HEK293 (cell line): Measurements from ENCODE around the gene STARD13.

ENCODE experiments used
- CTCF ChIA-PET: fragments of 350-600 bp; formaldehyde crosslinking; extraction: SDS; loops from one replicate; lab custom pipeline; 2021; ENCODE audit warnings: antibody characterized with exemption; lab: Yijun Ruan, JAX
- POLR2A ChIA-PET: fragments of 300-600 bp; formaldehyde crosslinking; extraction: SDS; loops from one replicate; lab custom pipeline; 2020; ENCODE audit warnings: antibody characterized with exemption, inconsistent platforms; lab: Yijun Ruan, JAX
- H3K27ac ChIP-seq: fragments of 200-500 bp; sonication (Bioruptor generic); 2 replicates; pipeline ENCODE4 v1.5.1; 2014; ENCODE audit warnings: low read depth, low read length, control low read depth, inconsistent platforms; ENCODE audit errors: extremely low read depth
- H3K36me3 ChIP-seq, 2 experiments: fragments of 200-500 bp in 1 of 2; sonication (Bioruptor generic) in 1 of 2; 1 replicate in 1 of 2; 2 replicates in 1 of 2; pipeline ENCODE4 v1.5.1; 2014 to 2017; ENCODE audit warnings: inconsistent platforms in 2 of 2, low read length in 2 of 2; ENCODE audit not compliant: control insufficient read depth in 2 of 2, insufficient read depth in 1 of 2
- H3K4me1 ChIP-seq: fragments of 200-500 bp; sonication (Bioruptor generic); 2 replicates; pipeline ENCODE4 v1.5.1; 2014; ENCODE audit warnings: mild to moderate bottlenecking, low read length, inconsistent platforms; ENCODE audit not compliant: control insufficient read depth, insufficient read depth
- H3K4me3 ChIP-seq: 2 replicates; pipeline ENCODE4 v1.5.1; 2011; ENCODE audit warnings: low read depth, mild to moderate bottlenecking, control low read depth, low read length, moderate library complexity
- H3K9me3 ChIP-seq: fragments of 200-500 bp; sonication (Bioruptor generic); 2 replicates; pipeline ENCODE4 v1.5.1; 2014; ENCODE audit warnings: low read depth, low read length, inconsistent platforms; ENCODE audit not compliant: control insufficient read depth, insufficient read depth
- FEZF1 ChIP-seq: fragments of 450-650 bp; formaldehyde crosslinking; IDR thresholded peaks from 2 replicates; pipeline ENCODE4 v1.5.1; 2016; ENCODE audit warnings: missing biosample characterization, missing genetic modification characterization
- HOXD13 ChIP-seq: sonication (generic); formaldehyde crosslinking; IDR thresholded peaks from 2 replicates; pipeline ENCODE4 v1.8.0; 2022; ENCODE audit warnings: missing genetic modification reagents, borderline replicate concordance
- KLF1 ChIP-seq: fragments of 450-650 bp; formaldehyde crosslinking; IDR thresholded peaks from 2 replicates; pipeline ENCODE4 v1.5.1; 2016; ENCODE audit warnings: missing biosample characterization, missing genetic modification characterization
- ZNF221 ChIP-seq: fragments of 450-650 bp; formaldehyde crosslinking; IDR thresholded peaks from 2 replicates; pipeline ENCODE4 v1.5.1; 2017; ENCODE audit warnings: missing biosample characterization, missing genetic modification characterization, borderline replicate concordance
- ZNF266 ChIP-seq: fragments of 450-650 bp; formaldehyde crosslinking; IDR thresholded peaks from 2 replicates; pipeline ENCODE4 v1.5.1; 2016; ENCODE audit warnings: missing biosample characterization, missing genetic modification characterization, low read depth
- ZNF423 ChIP-seq: fragments of 450-650 bp; formaldehyde crosslinking; IDR thresholded peaks from 2 replicates; pipeline ENCODE4 v1.5.1; 2016; ENCODE audit warnings: missing biosample characterization, missing genetic modification characterization
- ZNF433 ChIP-seq: fragments of 450-650 bp; formaldehyde crosslinking; IDR thresholded peaks from 2 replicates; pipeline ENCODE4 v1.5.1; 2016; ENCODE audit warnings: missing biosample characterization, missing genetic modification characterization, low read depth
- ZNF701 ChIP-seq: fragments of 450-650 bp; formaldehyde crosslinking; IDR thresholded peaks from 2 replicates; pipeline ENCODE4 v1.5.1; 2016; ENCODE audit warnings: missing biosample characterization, missing genetic modification characterization
- ZNF792 ChIP-seq: fragments of 450-650 bp; formaldehyde crosslinking; IDR thresholded peaks from 2 replicates; pipeline ENCODE4 v1.5.1; 2016; ENCODE audit warnings: missing biosample characterization, missing genetic modification characterization
- ZSCAN30 ChIP-seq: fragments of 450-650 bp; IDR thresholded peaks from 2 replicates; pipeline ENCODE4 v1.5.1; 2018; ENCODE audit warnings: missing biosample characterization, mild to moderate bottlenecking, missing genetic modification characterization, moderate library complexity
- TF ChIP-seq, protein P1 (sequence below): fragments of 450-650 bp; formaldehyde crosslinking; IDR thresholded peaks from 2 replicates; pipeline ENCODE4 v1.5.1; 2016; ENCODE audit warnings: missing biosample characterization, missing genetic modification characterization
- TF ChIP-seq, protein P2 (sequence below): fragments of 450-650 bp; formaldehyde crosslinking; conservative IDR thresholded peaks from 2 replicates; pipeline ENCODE4 v1.5.1; 2016; ENCODE audit warnings: low read depth, missing biosample characterization, missing genetic modification characterization
- TF ChIP-seq, protein P3 (sequence below): fragments of 450-650 bp; formaldehyde crosslinking; IDR thresholded peaks from 2 replicates; pipeline ENCODE4 v1.5.0; 2017; ENCODE audit warnings: missing biosample characterization, missing genetic modification characterization, borderline replicate concordance
- TF ChIP-seq, protein P4 (sequence below): fragments of 450-650 bp; formaldehyde crosslinking; IDR thresholded peaks from 2 replicates; pipeline ENCODE4 v1.5.1; 2016; ENCODE audit warnings: missing biosample characterization, missing genetic modification characterization, borderline replicate concordance
- TF ChIP-seq, protein P5 (sequence below): sonication (generic); formaldehyde crosslinking; IDR thresholded peaks from 2 replicates; pipeline ENCODE4 v1.8.1; 2022; ENCODE audit warnings: mild to moderate bottlenecking, moderate library complexity, missing genetic modification reagents
- TF ChIP-seq, protein P6 (sequence below): fragments of 450-650 bp; formaldehyde crosslinking; IDR thresholded peaks from 2 replicates; pipeline ENCODE4 v1.5.1; 2016; ENCODE audit warnings: missing biosample characterization, missing genetic modification characterization

Gene STARD13

DNA sequence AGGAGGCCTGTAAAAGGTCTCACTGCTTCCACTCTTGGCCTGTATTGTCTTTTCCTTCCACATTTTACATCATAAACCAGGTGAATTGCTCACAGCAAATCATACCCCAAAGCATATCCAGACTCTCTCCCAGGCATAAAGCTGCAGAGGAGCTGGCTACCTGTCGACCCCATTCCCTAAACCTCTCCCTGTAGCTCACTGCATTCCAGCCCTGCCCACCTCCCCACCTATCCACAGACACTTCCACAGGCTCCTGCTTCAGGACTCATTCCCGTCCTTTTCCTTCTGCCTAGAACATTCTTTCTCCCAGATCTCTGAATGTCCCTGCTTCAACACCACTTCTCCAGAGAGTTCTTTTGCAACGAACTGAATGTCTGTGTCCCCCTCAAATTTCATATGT, 46.4 kb upstream of the STARD13 start:
- no peak overlapping the region for H3K4me3 ChIP-seq
- H3K27ac ChIP-seq = no peak overlapping the region
- no peaks in the 10 kb centered on the region for H3K4me1 ChIP-seq
- no peaks in the 10 kb centered on the region for H3K36me3 ChIP-seq
- TF ChIP-seq, protein P1, sequence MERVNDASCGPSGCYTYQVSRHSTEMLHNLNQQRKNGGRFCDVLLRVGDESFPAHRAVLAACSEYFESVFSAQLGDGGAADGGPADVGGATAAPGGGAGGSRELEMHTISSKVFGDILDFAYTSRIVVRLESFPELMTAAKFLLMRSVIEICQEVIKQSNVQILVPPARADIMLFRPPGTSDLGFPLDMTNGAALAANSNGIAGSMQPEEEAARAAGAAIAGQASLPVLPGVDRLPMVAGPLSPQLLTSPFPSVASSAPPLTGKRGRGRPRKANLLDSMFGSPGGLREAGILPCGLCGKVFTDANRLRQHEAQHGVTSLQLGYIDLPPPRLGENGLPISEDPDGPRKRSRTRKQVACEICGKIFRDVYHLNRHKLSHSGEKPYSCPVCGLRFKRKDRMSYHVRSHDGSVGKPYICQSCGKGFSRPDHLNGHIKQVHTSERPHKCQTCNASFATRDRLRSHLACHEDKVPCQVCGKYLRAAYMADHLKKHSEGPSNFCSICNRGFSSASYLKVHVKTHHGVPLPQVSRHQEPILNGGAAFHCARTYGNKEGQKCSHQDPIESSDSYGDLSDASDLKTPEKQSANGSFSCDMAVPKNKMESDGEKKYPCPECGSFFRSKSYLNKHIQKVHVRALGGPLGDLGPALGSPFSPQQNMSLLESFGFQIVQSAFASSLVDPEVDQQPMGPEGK = no peak
- TF ChIP-seq, protein P2, sequence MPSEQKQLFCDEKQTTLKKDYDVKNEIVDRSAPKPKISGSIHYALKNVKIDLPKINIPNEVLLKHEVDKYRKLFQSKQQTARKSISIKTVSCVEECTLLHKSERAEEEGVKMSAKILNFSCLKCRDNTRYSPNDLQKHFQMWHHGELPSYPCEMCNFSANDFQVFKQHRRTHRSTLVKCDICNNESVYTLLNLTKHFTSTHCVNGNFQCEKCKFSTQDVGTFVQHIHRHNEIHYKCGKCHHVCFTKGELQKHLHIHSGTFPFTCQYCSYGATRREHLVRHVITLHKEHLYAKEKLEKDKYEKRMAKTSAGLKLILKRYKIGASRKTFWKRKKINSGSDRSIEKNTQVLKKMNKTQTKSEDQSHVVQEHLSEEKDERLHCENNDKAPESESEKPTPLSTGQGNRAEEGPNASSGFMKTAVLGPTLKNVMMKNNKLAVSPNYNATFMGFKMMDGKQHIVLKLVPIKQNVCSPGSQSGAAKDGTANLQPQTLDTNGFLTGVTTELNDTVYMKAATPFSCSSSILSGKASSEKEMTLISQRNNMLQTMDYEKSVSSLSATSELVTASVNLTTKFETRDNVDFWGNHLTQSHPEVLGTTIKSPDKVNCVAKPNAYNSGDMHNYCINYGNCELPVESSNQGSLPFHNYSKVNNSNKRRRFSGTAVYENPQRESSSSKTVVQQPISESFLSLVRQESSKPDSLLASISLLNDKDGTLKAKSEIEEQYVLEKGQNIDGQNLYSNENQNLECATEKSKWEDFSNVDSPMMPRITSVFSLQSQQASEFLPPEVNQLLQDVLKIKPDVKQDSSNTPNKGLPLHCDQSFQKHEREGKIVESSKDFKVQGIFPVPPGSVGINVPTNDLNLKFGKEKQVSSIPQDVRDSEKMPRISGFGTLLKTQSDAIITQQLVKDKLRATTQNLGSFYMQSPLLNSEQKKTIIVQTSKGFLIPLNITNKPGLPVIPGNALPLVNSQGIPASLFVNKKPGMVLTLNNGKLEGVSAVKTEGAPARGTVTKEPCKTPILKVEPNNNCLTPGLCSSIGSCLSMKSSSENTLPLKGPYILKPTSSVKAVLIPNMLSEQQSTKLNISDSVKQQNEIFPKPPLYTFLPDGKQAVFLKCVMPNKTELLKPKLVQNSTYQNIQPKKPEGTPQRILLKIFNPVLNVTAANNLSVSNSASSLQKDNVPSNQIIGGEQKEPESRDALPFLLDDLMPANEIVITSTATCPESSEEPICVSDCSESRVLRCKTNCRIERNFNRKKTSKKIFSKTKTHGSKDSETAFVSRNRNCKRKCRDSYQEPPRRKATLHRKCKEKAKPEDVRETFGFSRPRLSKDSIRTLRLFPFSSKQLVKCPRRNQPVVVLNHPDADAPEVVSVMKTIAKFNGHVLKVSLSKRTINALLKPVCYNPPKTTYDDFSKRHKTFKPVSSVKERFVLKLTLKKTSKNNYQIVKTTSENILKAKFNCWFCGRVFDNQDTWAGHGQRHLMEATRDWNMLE = no peak
- TF ChIP-seq, protein P3, sequence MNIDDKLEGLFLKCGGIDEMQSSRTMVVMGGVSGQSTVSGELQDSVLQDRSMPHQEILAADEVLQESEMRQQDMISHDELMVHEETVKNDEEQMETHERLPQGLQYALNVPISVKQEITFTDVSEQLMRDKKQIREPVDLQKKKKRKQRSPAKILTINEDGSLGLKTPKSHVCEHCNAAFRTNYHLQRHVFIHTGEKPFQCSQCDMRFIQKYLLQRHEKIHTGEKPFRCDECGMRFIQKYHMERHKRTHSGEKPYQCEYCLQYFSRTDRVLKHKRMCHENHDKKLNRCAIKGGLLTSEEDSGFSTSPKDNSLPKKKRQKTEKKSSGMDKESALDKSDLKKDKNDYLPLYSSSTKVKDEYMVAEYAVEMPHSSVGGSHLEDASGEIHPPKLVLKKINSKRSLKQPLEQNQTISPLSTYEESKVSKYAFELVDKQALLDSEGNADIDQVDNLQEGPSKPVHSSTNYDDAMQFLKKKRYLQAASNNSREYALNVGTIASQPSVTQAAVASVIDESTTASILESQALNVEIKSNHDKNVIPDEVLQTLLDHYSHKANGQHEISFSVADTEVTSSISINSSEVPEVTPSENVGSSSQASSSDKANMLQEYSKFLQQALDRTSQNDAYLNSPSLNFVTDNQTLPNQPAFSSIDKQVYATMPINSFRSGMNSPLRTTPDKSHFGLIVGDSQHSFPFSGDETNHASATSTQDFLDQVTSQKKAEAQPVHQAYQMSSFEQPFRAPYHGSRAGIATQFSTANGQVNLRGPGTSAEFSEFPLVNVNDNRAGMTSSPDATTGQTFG (tag by site-specific recombination) = no peak
- TF ChIP-seq ZNF221 (tag by site-specific recombination) = no peak
- TF ChIP-seq FEZF1 = no peak
- no peak for TF ChIP-seq ZNF792 (tag by site-specific recombination)
- TF ChIP-seq, protein P4, sequence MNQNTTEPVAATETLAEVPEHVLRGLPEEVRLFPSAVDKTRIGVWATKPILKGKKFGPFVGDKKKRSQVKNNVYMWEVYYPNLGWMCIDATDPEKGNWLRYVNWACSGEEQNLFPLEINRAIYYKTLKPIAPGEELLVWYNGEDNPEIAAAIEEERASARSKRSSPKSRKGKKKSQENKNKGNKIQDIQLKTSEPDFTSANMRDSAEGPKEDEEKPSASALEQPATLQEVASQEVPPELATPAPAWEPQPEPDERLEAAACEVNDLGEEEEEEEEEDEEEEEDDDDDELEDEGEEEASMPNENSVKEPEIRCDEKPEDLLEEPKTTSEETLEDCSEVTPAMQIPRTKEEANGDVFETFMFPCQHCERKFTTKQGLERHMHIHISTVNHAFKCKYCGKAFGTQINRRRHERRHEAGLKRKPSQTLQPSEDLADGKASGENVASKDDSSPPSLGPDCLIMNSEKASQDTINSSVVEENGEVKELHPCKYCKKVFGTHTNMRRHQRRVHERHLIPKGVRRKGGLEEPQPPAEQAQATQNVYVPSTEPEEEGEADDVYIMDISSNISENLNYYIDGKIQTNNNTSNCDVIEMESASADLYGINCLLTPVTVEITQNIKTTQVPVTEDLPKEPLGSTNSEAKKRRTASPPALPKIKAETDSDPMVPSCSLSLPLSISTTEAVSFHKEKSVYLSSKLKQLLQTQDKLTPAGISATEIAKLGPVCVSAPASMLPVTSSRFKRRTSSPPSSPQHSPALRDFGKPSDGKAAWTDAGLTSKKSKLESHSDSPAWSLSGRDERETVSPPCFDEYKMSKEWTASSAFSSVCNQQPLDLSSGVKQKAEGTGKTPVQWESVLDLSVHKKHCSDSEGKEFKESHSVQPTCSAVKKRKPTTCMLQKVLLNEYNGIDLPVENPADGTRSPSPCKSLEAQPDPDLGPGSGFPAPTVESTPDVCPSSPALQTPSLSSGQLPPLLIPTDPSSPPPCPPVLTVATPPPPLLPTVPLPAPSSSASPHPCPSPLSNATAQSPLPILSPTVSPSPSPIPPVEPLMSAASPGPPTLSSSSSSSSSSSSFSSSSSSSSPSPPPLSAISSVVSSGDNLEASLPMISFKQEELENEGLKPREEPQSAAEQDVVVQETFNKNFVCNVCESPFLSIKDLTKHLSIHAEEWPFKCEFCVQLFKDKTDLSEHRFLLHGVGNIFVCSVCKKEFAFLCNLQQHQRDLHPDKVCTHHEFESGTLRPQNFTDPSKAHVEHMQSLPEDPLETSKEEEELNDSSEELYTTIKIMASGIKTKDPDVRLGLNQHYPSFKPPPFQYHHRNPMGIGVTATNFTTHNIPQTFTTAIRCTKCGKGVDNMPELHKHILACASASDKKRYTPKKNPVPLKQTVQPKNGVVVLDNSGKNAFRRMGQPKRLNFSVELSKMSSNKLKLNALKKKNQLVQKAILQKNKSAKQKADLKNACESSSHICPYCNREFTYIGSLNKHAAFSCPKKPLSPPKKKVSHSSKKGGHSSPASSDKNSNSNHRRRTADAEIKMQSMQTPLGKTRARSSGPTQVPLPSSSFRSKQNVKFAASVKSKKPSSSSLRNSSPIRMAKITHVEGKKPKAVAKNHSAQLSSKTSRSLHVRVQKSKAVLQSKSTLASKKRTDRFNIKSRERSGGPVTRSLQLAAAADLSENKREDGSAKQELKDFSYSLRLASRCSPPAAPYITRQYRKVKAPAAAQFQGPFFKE (tag by site-specific recombination) = no peak
- H3K9me3 ChIP-seq = no peaks in the 10 kb centered on the region
- CTCF ChIA-PET = no interaction called here
- POLR2A ChIA-PET = interaction anchor here (1.1 kb wide), 1 partner anchor 558 kb away, joined by 4 read pairs; no protein-coding TSS in a partner anchor

DNA sequence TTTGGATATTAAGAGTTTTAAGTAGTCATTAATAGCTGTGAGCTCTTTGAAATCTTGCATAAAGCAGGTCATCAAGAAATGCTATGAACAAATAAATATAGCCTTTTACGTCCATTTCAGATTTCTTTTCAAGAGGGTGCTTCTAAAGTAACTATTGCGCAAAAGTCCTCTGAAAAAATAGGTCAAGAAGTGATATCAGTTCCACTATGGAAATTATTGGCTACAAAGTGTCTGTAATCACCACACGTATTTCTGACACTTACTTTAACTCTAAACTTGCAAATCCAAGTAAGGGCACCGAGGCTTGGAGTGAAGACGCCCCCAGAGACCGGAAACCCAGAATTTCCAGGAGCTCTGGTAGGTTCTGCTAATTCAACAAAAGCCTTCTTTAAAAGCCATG, 44.9 kb upstream of the STARD13 start:
- Histone ChIP-seq H3K4me1 (no peaks in the 10 kb centered on the region), H3K9me3 (no peaks in the 10 kb centered on the region), H3K36me3 (no peaks in the 10 kb centered on the region), H3K4me3 (no peak overlapping the region), H3K27ac (no peak overlapping the region)
- ChIA-PET POLR2A (no interaction called here), CTCF (interaction anchor here (0.7 to 1.4 kb wide), 2 partner anchors 11 to 394 kb away, joined by 3 to 5 read pairs; no protein-coding TSS in a partner anchor)
- TF ChIP-seq HOXD13 (CRISPR knock-in tag) (no peak), KLF1 (tag by site-specific recombination) (no peak), ZNF701 (no peak), ZNF423 (no peak), ZSCAN30 (tag by site-specific recombination) (no peak), ZNF433 (tag by site-specific recombination) (no peak), ZNF266 (tag by site-specific recombination) (no peak)
- TF ChIP-seq, protein P5, sequence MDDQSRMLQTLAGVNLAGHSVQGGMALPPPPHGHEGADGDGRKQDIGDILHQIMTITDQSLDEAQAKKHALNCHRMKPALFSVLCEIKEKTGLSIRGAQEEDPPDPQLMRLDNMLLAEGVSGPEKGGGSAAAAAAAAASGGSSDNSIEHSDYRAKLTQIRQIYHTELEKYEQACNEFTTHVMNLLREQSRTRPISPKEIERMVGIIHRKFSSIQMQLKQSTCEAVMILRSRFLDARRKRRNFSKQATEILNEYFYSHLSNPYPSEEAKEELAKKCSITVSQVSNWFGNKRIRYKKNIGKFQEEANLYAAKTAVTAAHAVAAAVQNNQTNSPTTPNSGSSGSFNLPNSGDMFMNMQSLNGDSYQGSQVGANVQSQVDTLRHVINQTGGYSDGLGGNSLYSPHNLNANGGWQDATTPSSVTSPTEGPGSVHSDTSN = no peak
- TF ChIP-seq, protein P6, sequence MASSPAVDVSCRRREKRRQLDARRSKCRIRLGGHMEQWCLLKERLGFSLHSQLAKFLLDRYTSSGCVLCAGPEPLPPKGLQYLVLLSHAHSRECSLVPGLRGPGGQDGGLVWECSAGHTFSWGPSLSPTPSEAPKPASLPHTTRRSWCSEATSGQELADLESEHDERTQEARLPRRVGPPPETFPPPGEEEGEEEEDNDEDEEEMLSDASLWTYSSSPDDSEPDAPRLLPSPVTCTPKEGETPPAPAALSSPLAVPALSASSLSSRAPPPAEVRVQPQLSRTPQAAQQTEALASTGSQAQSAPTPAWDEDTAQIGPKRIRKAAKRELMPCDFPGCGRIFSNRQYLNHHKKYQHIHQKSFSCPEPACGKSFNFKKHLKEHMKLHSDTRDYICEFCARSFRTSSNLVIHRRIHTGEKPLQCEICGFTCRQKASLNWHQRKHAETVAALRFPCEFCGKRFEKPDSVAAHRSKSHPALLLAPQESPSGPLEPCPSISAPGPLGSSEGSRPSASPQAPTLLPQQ (tag by site-specific recombination) = no peak
